Activated gamma-delta T cell treated with anti-CD3 and anti-CD28 coated beads, Interleukin-2, amount 50 U/mL, for 16 hours (primary cell): Measurements from ENCODE around the gene RNU7-1.
A peak's percentile ranks its signal among the peaks of the same experiment; 100 is the strongest.

Experiments used
- DNase-seq: peaks from one replicate; pipeline ENCODE4 v3.0.0-alpha.2; 2020; ENCODE audit warnings: low read depth

Gene RNU7-1

DNA sequence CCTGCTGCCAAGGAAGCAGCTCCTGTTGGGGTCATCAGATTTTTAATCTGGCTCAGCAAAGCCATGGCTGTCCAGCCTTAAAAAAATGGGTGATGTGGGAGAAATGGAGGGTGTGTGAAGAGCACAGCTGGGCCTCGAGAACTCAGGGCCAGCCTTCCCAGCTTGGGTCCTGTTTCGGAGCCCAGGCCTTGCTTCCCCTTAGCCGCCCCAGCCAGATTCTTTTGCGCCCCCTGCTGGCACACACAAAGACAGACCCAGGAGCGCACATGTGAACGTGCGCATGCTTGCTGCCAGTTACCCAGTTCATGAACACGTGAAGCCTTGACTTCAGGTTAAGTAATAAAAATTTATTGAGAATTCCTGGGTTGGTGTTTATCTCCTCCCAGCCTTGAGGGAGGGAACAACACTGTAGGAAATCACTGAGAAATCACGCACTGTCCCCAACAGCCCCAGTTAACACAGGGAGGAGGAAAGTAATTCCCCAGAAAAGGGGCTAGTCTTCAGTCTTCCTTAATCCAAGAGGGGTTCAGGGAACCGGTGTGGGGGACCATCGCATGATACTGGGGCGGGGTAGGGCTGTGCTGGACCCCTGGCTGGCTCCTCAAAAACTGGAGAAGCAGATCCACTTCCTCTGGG is 21.5 kb downstream of the RNU7-1 start:
- peak; percentile 81 for DNase-seq

DNA sequence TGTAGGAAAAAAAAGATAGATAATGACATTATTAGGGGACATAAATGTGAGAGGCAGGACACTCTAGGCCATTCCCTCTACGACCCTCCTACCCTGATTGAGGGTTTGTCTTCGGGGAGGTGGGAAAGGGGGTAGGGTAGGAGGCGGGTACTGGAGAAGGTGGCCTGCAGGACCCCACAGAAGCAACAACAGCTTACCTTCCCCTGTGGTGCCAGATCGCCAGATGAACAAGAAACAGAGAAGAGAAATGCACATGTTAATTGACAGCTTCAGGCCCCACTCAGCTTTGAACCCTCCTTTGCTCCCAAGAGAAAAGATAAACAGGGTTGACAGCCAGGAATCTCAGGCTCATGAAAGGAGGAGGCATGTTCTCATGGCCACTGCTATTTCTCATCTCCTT is 22.1 kb downstream of the RNU7-1 start:
- DNase-seq: no peak

- no peak for DNase-seq
Measured at GRCh38 chr12:6966351-6966750, 22.7 kb downstream of the RNU7-1 start.

- DNase-seq: no peak
Measured at GRCh38 chr12:6967651-6968100, 24.1 kb downstream of the RNU7-1 start.

DNA sequence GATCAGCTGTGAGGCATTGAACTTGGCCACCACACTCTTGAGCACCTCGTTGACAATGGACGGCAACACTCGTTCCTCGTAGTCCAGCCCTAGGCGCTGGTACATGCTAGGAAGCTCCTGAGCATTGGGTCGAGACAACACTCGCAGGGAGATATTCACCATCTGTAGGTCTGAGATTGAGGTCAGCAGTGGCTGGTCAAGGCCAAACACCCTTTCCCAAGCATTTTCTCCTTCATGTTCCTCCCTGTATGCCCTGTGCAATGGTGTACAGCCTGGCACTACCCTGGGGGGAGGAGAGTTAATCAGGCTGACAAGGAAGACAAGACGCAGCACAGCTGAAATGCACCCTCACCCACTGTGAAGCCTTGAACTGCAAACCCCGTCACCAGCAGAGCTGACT is 24.8 kb downstream of the RNU7-1 start:
- no peak for DNase-seq

GRCh38 chr12:6970096-6970527 is 26.5 kb downstream of the RNU7-1 start:
- DNase-seq: no peak

GRCh38 chr12:6974180-6974579 is 30.6 kb downstream of the RNU7-1 start:
- no peak for DNase-seq

DNA sequence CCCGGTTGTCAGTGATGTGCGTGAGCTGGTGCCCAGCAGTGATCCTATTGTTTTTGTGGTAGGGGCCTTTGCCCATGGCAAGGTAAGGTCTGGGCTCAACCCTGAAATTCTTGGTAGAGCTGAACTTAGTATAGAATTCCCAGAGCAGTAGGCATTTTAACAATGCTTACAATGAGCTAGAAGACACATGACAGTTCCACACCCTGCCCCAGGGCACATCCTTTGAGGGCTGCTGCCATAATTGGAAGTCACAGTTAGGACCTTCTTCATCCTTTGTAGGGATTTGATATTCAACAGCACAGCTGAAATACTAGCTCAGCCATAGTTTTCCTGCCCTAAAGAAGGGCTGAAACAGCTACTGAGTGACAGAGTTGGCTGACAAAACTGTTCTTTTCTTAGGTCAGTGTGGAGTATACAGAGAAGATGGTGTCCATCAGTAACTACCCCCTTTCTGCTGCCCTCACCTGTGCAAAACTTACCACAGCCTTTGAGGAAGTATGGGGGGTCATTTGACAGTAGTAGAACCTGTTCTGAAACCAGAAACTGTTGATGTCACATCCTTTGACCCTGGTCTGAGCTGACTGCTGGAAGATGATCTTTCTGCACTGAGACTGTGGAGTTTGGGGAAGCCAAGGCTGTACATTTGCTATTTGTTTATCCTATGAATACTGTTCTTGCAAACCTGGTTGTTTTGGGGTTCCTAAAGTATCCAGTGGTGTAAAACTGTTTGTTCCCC is 31.8 kb downstream of the RNU7-1 start:
- DNase-seq: no peak

GRCh38 chr12:6977653-6978052 is 34.0 kb downstream of the RNU7-1 start:
- DNase-seq: no peak

DNA sequence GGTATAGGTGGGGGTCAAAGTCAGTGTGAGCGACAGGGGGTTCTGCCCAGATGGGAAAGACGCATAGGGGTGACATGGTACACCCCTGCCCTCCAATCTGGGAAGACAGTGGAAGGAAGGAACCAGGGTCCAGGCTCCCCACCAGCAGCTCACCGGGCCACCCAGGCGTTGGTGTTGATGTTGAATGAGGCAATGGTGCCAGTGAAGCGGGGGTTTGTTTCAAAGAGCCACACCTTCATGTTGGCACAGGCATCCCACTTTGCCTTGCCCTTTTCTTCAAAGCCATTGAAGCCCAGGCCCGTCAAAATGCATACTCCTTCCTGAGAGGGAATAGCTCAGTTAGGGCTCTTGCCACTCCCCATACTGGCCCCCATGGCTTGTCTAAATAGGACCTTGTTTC is 34.6 kb downstream of the RNU7-1 start:
- DNase-seq: no peak

DNA sequence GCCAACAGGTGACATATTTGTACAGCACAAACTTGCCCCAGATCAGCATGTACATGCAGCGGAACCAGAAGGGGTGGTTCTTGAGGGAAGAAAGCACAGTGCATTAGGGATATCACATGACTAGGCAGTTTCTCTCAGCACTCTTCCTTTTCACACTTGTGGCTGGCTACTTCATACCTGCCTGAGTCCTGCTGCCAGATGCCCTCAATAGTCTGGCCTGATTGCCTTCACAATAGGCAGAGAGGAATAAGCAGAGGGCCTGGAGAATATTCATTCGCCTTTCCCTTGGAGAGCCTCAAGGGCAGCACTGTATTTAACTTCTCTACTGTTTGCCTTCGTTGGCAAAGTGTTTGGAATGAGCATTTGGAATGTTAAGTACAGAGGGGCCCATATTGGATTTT is 35.0 kb downstream of the RNU7-1 start:
- DNase-seq: no peak

GRCh38 chr12:6979021-6979420 is 35.4 kb downstream of the RNU7-1 start:
- DNase-seq: no peak

GRCh38 chr12:6979453-6979852 is 35.8 kb downstream of the RNU7-1 start:
- no peak for DNase-seq

DNA sequence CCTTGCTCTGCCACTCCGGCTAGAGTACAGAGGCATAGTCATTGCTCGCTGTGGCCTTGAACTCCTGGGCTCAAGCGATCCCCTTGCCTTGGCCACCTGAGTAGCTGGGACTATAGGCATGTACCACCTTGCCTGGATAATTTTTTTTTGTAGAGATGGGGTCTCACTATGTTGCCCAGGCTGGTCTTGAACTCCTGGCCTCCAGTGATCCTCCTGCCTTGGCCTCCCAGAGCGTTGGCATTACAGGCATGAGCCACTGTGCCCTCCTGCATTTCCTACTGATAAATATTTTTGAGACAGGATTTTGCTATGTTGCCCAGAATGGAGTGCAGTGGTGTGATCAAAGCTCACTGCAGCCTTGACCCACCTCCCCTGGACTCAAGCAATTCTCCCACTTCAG is 36.5 kb downstream of the RNU7-1 start:
- no peak for DNase-seq

DNA sequence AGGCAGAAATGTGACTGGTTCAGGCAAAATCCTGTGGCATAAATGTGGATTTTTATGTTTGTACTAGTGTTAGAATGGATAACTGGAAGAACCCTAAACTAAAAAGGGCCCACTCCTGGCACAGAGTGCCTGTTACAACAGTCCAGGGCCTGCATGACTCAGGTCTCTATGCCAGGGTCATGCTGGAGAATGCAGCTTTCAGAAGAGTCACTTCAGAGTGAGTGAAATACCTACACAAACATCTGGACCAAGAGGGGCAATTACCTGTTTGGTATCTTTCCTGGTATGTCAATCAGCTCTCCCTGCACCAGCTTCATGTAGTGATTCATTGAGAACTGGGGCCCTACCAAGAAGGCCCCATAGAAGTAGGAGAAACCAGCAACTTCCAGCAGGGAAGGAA is 37.1 kb downstream of the RNU7-1 start:
- DNase-seq: no peak

DNA sequence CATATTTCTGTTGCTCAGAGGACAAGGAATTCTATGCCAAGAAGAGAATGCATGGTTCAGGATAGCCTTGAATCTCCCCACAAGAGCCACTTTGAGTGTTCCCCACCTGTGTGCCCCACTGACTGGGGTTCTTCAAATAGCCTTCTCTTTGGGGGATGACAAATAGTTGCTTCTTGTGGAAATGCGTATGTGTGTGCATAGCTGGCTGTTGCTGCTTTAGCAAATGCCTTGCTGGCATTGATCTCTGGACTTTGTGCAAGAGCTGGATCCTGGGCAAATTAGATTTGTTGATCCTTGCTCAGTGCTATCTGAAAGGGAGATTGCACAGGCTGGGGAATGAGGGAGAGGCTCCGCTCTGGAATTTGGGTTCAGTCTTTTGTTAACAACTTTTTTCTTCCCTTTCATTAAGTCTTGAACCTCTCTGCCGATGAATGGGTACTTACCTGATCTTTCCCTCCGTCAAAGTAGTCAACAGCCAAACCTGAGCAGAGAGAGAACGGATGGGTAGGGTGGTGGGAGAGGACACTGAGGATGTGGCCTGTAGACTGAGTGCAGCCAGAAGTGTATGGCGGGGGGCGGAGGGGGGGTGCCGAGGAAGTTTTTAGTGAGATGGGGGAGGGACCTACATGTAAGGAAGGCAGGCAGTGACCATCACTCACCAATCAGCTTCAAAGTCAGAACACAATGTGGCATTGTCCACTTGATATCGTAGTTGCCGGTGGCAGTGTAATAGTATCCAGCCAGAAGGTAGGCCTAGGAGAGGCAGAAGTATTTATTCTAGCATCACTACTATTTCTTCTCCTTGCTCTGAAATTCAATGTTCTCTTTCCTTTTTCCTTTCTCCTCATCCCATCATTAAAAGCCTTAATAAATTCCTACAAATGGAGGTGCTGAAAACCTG is 37.8 kb downstream of the RNU7-1 start:
- DNase-seq: no peak

DNA sequence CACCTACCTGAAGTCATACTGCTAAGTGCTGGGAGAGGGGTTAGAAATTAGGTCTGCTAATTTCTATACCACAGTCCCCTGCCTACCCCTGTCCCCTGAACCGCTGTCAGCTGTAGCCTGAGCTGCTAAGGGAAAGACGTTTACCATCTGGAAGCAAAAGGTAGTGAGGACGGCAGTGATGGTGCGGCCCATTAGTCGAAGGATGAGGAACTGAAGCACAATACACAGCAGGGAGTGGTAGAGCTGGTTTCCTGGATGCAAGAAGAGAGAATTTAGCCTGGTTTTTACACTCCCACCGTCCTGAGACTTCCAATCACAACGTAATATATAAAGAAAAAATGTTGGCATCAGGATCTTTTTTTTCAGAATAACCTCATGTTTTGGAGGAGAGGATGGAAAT is 38.9 kb downstream of the RNU7-1 start:
- no peak for DNase-seq

- DNase-seq: no peak
Measured at GRCh38 chr12:6987956-6988553, 44.4 kb downstream of the RNU7-1 start.
